ENCODE results near the gene CANX. TPM values are rescaled to one million over a fixed set of nuclear protein-coding genes. Genes with fewer than 3 reads are reported as not detected.
A peak's percentile ranks its signal among the peaks of the same experiment; 100 is the strongest.

CANX gene
- total and polyA plus RNA-seq, 12 donors = 90.9 to 659 (median 463) TPM

- no peaks in the 10 kb centered on the region for H3K9me3 ChIP-seq
- WGBS, 2 donors = 86 to 87% methylated on average over 3 of the region's 3 CpGs
- ATAC-seq = no peak
- DNase-seq = no peak
- H3K27ac ChIP-seq = no peak overlapping the region
- peaks cover 3 to 38% (median 17%) of the 10 kb centered on the region in 9 donors for H3K4me1 ChIP-seq
- H3K36me3 ChIP-seq = peaks cover 0 to 69% (median 50%) of the 10 kb centered on the region in 9 donors
- intact Hi-C loops (cut with DNase I) = loop anchor here in 3 of 10 donors (2.0 to 5.0 kb wide), 3 partner anchors 31 to 38 kb away; partner anchors contain the start of gene CANX (in 2 of the 3)
- no peak for TF ChIP-seq CTCF (IDR thresholded peaks at IDR 0.05)
- H3K27me3 ChIP-seq = no peaks in the 10 kb centered on the region
- no peak overlapping the region for H3K4me3 ChIP-seq
These were observed 31.0 kb downstream of the CANX start for GRCh38 chr5:179729727-179730126.

- DNase-seq = no peak
- intact Hi-C loops (cut with DNase I) = loop anchor here in 3 of 10 donors (2.0 to 5.0 kb wide), 3 partner anchors 32 to 37 kb away; partner anchors contain the start of gene CANX (in 2 of the 3)
- TF ChIP-seq CTCF (IDR thresholded peaks at IDR 0.05) = no peak
- ATAC-seq = no peak
- Histone ChIP-seq H3K36me3 (peaks cover 0 to 65% (median 43%) of the 10 kb centered on the region in 9 donors), H3K27me3 (no peaks in the 10 kb centered on the region), H3K4me1 (peaks cover 3 to 45% (median 24%) of the 10 kb centered on the region in 9 donors), H3K27ac (peak overlapping the region in 1 of 10 donors; percentile 93), H3K9me3 (no peaks in the 10 kb centered on the region), H3K4me3 (no peak overlapping the region)
- WGBS, 2 donors = 71 to 75% methylated on average over 3 of the region's 3 CpGs
These were observed 31.6 kb downstream of the CANX start for GRCh38 chr5:179730356-179730755.

GRCh38 chr5:179730852-179731251 lies 32.1 kb downstream of the CANX start:
- Histone ChIP-seq H3K27ac (peak overlapping the region in 1 of 10 donors; percentile 93), H3K36me3 (peaks cover 0 to 62% (median 40%) of the 10 kb centered on the region in 9 donors), H3K4me1 (peaks cover 6 to 50% (median 28%) of the 10 kb centered on the region in 9 donors), H3K9me3 (no peaks in the 10 kb centered on the region), H3K27me3 (no peaks in the 10 kb centered on the region), H3K4me3 (no peak overlapping the region)
- intact Hi-C loops (cut with DNase I) = loop anchor here in 3 of 10 donors (2.0 to 5.0 kb wide), 3 partner anchors 32 to 36 kb away; partner anchors contain the start of gene CANX (in 2 of the 3)
- ATAC-seq = no peak
- TF ChIP-seq CTCF (IDR thresholded peaks at IDR 0.05) = no peak
- no peak for DNase-seq
- 65 to 69% methylated on average over 3 of the region's 3 CpGs for WGBS, 2 donors

GRCh38 chr5:179731791-179732411 lies 33.1 kb downstream of the CANX start:
- intact Hi-C loops (cut with DNase I) = loop anchor here in 5 of 10 donors (1.0 to 5.0 kb wide), 4 partner anchors 33 to 35 kb away; partner anchors contain the start of gene CANX (in 4 of the 5)
- DNase-seq (peak; percentile 11 to 32), ATAC-seq (peak in 4 of 8 donors; percentile 2 to 13 (median 6))
- Histone ChIP-seq H3K4me3 (peak overlapping the region in 9 of 10 donors; percentile 67 to 99 (median 75)), H3K4me1 (peaks cover 8 to 54% (median 39%) of the 10 kb centered on the region in 9 donors), H3K9me3 (no peaks in the 10 kb centered on the region), H3K27ac (peak overlapping the region in 9 of 10 donors; percentile 46 to 98 (median 93)), H3K36me3 (peaks cover 0 to 56% (median 31%) of the 10 kb centered on the region in 9 donors), H3K27me3 (no peaks in the 10 kb centered on the region)
- TF ChIP-seq CTCF (IDR thresholded peaks at IDR 0.05) = no peak
- WGBS, 2 donors = 57 to 58% methylated on average over 24 of the region's 24 CpGs
